GM21423 (cell line): ENCODE data around the gene APOBEC3G.
"Not testable (repeated sequence)": the region's sequence is repeated elsewhere in the genome, so short reads cannot be mapped to it uniquely, and the experiment has no call there.

ENCODE experiments used
- ATAC-seq: cut with Tn5 transposase; IDR thresholded peaks from one replicate; pipeline ENCODE4 v1.9.1; 2021; ENCODE audit warnings: mild to moderate bottlenecking, moderate library complexity; ENCODE audit not compliant: unreplicated experiment

APOBEC3G gene

GRCh38 chr22:39077026-39077840 lies at the start of gene APOBEC3G:
Gene APOBEC3G, plus strand, starts transcription at chr22:39077275. Its CDS starts 87 bp downstream, at chr22:39077362.
- peak; percentile 80 for ATAC-seq

DNA sequence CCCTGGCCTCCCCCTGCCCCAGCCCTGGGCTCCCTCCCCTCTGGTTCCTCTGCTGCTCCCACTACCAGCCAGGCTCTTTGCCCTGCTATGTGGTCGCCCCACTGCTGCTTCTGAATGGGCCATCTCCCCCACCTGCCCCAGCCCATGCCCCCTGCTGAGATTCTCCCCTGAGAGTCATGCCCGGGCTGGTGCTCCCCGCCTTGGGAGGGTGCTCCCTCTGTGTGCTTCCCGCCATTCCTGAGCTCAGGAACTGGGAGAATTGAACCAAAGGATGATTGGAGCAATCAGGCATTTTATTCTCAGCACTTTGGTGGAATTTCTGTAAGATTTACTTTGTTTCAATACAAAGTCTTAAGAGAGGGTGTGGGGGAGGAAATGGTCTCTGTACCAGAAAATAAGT lies 49.4 kb upstream of the APOBEC3G start:
- no peak for ATAC-seq

- ATAC-seq: no peak
These were observed 48.8 kb upstream of the APOBEC3G start for GRCh38 chr22:39028281-39028680.

DNA sequence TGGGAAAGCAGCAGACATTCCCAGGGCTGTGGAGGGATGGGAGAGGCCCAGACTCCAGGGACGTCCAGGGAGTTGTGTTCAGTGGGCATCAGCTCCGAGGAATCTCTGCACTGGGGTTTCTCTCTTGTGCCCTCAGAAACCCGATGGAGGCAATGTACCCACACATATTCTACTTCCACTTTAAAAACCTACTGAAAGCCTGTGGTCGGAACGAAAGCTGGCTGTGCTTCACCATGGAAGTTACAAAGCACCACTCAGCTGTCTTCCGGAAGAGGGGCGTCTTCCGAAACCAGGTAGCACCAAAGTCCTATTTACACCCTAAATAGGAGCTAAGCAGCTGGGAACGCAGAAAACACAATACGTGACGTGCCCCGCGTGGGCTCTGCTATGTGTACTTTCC lies 47.8 kb upstream of the APOBEC3G start:
- no peak for ATAC-seq

- no peak for ATAC-seq
These were observed 46.4 kb upstream of the APOBEC3G start for GRCh38 chr22:39030705-39031104.

GRCh38 chr22:39031434-39032295 lies 45.4 kb upstream of the APOBEC3G start:
- not testable (repeated sequence) for ATAC-seq

DNA sequence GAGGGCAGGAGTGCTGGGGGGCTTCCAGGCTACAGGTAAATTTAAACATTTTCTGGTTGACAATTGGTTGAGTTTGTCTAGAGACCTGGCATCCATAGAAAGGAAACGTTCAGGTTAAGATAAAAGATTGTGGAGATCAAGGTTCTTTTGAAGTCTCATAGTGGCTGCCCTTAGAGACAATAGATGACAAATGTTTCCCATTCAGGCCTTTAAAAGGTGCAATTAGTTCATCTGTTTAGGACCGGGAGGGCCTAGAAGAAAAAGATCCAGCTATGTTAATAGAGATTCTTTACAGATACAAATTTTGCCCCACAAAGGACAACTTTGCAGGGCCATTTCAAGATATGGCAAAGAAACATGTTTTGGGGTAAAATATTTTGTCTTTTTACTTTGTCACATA lies 40.0 kb upstream of the APOBEC3G start:
- not testable (repeated sequence) for ATAC-seq

DNA sequence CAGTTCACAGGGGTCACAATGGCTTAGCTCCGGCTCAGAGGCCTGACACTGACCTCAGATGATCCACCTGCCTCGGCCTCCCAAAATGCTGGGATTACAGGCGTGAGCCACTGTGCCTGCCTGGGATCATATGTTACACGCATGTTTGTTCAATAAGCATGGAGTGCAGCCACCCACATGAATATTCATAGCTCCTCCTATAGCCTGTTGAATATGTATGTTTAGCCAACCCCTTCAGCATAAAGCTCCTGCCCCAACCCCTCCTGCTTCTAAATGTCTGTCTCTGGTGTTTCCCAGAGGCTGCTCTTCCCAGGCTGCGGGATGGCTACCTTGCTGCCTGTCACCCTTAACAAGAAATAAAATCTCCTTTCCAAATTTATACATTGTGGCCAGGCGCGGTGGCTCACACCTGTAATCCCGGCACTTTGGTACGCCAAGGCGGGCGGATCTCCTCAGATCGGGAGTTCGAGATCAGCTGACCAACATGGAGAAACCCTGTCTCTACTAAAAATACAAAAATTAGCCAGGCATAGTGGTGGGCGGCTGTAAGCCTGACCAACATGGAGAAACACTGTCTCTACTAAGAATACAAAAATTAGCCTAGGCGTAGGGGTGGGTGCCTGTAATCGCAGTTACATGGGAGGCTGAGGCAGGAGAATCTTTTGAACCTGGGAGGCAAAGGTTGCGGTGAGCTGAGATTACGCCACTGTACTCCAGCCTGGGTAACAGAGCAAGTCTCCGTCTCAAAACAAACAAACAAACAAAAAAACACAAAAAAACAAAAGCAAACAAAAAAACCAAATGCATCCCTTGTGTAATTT lies 37.6 kb upstream of the APOBEC3G start:
- no peak for ATAC-seq

DNA sequence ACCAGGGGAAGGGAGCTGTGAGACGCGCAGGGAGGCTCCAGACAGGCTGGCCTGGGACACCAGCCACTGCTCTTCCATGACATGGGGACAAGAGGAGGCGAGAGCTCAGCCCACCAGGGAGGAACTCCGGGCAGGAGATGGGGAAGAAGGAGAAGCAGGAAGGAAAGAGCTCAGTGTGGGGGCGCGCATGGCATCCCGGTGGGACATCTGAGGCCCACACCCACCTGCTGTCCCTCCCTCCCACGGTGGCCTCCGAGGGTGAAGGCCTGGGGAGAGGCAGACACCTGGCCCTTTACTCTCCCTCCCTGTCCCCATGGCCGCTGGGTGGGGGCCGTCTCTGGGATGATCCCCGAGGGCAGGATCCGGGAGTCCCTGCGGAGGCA lies 36.9 kb upstream of the APOBEC3G start:
- not testable (repeated sequence) for ATAC-seq

GRCh38 chr22:39040538-39041296 lies 36.4 kb upstream of the APOBEC3G start, which contains the start of gene APOBEC3F:
Gene APOBEC3F, plus strand, starts transcription at chr22:39040864. Its CDS starts 97 bp downstream, at chr22:39040961.
- peak; percentile 70 for ATAC-seq

DNA sequence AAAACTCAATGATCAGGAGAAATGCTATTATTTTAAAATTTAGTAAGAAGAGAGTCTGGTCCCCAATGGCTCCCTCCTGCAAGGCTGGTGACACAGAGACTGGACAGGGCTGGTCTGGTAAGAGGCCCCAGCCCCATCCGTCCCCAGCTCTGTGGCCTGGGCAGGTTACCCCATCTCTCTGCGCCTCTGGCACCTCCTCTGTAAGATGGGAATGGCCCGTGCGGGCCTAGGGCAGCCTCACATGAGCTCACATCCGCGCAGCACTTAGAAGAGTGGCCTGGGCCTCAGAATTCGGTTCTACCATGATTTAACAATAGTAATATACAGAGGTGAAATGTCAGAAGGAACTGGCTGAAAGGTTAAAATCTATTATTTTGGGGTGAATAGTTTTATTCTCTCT lies 35.2 kb upstream of the APOBEC3G start:
- no peak for ATAC-seq

DNA sequence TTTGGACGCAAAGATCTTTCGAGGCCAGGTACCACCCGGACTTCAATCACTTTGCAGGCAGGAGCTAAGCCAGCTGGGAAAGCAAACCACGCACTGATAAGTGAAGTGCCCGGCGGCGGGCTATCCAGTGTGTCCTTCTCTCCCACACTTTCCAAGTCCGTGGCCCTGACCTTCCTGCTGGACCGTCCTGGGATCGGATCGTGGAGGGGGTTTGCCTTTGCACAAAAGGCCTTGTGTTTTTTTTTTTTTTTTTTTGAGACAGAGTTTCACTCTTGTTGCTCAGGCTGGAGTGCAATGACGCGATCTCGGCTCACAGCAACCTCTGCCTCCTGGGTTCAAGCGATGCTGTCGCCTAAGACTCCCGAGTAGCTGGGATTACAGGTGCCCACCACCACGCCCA lies 34.0 kb upstream of the APOBEC3G start:
- ATAC-seq: not testable (repeated sequence)

DNA sequence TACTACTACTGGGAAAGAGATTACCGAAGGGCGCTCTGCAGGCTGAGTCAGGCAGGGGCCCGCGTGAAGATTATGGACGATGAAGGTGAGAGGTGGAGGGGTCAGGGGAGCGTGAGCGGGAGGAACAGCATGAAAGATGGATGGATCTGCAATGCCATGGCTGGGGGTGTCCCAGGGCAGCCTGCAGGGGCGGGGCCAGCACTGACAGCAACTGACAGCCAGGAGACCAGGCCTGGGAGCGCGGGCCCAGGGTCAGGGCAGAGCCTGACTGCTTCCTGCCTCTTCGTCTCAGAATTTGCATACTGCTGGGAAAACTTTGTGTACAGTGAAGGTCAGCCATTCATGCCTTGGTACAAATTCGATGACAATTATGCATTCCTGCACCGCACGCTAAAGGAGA lies 31.9 kb upstream of the APOBEC3G start:
- ATAC-seq: not testable (repeated sequence)

DNA sequence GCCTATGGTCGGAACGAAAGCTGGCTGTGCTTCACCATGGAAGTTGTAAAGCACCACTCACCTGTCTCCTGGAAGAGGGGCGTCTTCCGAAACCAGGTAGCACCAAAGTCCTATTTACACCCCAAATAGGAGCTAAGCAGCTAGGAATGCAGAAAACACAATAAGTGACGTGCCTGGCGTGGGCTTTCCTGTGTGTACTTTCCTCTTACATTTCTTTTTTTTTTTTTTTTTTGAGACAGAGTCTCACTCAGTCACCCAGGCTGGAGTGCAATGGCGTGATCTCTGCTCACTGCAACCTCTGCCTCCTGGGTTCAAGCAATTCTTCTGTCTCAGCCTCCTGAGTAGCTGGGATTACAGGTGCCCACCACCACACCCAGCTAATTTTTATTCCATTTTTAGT lies 27.6 kb upstream of the APOBEC3G start:
- not testable (repeated sequence) for ATAC-seq

DNA sequence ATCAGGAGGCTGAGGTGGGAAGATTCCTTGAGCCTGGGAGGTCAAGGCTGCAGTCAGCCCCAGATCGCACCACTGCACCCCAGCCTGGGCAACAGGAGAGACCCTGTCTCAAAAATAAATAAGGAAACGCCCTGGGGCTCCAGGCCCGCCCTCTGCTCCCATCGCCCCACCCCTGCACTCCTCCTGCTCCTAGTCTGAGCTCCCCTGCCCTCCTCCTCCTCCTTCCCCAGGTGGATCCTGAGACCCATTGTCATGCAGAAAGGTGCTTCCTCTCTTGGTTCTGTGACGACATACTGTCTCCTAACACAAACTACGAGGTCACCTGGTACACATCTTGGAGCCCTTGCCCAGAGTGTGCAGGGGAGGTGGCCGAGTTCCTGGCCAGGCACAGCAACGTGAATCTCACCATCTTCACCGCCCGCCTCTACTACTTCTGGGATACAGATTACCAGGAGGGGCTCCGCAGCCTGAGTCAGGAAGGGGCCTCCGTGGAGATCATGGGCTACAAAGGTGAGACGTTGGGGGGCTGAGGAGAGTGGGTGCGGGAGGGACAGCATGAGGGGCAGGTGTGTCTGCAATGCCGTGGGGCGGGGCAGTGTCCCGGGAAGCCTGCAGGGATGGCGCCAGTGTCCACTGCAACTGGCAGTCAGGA lies 25.1 kb upstream of the APOBEC3G start:
- ATAC-seq: not testable (repeated sequence)

GRCh38 chr22:39055658-39056057 lies 21.4 kb upstream of the APOBEC3G start:
- no peak for ATAC-seq

- not testable (repeated sequence) for ATAC-seq
These were observed 15.8 kb upstream of the APOBEC3G start for GRCh38 chr22:39061290-39061689.

GRCh38 chr22:39061951-39062350 lies 15.1 kb upstream of the APOBEC3G start:
- ATAC-seq: not testable (repeated sequence)

DNA sequence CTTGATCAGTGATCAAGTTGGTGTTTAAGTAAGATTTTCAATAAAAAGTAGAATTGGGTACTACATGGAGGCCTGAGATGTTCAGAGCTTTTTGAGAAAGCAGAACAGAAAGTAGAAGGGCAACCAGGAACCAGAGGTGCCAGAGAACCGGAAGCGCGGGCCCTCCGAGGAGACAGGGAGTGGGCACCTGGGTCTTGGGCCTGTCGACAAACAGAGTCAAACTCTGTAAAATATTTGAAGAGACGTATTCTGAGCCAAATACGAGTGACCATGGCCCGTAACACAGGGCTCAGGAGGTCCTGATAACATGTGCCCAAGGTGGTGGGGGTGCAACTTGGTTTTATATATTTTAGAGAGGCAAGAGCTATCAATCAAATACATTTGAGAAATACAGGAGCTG lies 13.2 kb upstream of the APOBEC3G start:
- peak; percentile 48 for ATAC-seq
